ENCODE measurements around the gene CCDC152.
"Not testable (repeated sequence)": the region's sequence is repeated elsewhere in the genome, so short reads cannot be mapped to it uniquely, and the experiment has no call there.

Gene CCDC152, protein sequence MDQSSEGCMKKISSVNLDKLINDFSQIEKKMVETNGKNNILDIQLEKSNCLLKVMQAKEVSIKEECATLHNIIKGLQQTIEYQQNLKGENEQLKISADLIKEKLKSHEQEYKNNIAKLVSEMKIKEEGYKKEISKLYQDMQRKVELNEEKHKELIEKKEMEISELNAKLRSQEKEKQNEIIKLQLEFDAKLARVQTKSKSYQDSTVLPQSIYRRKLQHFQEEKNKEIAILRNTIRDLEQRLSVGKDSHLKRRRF

DNA sequence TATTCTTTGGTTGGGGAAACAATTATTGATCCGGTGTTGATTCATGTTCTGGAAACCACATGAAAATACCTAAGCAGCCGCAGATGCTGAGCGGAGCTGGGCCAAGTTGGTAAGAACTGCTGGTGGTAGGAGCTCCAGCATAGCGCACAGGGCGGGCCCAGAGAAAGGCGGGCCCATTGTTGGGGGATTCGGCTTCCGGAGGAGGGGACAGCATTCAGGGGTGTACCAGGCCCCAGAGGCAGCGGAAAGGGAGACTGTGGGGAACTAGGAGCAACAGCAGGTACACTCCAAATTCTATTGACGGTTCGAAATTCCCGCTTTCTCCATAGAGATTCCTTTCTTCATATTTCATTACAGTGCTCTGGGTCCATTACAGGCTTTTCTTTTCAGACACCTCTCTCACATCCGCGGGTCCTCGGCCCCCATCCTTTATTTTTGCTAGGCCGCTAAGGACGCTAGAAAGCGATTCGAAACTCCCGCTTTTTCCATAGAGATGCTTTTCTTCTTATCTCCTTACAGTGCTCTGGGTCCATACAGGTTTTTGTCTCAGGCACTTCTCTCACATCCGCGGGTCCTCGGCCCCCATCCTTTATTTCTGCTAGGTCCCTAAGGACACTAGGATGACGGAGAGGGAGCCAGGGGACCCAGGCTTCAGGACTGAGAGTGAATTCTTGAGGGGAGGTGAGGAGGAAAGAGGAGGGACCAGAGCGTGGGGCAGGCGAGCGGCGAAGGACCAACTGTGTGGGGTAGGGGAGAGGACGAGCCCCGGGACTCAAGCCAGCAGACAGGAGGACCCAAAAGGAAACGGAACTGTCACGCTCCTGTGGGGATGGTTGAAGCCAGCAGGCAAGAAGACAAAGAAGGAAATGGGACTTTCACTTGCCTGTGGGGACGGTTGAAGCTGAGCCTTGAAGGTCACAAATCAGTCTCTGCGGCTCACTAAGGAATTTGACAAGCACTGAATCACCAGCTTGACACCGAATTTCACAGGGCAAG, at the start of gene CCDC152:
CCDC152 (plus strand) TSS at position 213 of the 996 bp plus-strand sequence. CDS start 2,304 bp downstream, outside the sequence.
- DNase-seq = no peak

DNA sequence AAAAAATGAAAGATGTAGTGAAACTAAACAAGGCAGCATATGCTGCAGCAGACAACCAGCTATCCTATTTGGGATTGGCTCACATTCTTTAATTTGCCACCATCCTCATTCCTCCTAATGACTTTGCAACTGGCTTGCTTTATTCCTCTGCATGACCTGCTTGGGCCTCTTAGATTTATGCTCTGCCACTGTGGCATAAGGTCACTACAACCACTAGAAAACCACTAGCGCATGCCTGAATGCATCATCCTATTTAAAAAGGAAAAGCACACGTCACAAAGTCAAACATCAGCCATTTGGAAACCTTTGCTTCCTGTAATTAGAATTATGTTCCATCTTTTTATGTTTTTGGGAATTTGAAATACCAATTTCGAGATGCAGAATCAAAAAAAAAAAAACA, 40.8 kb upstream of the CCDC152 start:
- DNase-seq = no peak

DNA sequence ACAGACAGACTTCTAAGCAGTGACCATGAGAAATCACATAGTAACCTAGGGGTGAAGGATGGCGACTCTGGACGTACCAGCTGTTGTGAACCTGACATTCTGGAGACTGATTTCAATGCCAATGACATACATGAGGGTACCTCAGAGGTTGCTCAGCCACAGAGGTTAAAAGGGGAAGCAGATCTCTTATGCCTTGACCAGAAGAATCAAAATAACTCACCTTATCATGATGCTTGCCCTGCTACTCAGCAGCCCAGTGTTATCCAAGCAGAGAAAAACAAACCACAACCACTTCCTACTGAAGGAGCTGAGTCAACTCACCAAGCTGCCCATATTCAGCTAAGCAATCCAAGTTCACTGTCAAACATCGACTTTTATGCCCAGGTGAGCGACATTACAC, 38.0 kb upstream of the CCDC152 start:
- DNase-seq = no peak

DNA sequence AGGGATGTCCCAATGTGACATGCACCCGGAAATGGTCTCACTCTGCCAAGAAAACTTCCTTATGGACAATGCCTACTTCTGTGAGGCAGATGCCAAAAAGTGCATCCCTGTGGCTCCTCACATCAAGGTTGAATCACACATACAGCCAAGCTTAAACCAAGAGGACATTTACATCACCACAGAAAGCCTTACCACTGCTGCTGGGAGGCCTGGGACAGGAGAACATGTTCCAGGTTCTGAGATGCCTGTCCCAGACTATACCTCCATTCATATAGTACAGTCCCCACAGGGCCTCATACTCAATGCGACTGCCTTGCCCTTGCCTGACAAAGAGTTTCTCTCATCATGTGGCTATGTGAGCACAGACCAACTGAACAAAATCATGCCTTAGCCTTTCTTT, 37.6 kb upstream of the CCDC152 start:
- no peak for DNase-seq

DNA sequence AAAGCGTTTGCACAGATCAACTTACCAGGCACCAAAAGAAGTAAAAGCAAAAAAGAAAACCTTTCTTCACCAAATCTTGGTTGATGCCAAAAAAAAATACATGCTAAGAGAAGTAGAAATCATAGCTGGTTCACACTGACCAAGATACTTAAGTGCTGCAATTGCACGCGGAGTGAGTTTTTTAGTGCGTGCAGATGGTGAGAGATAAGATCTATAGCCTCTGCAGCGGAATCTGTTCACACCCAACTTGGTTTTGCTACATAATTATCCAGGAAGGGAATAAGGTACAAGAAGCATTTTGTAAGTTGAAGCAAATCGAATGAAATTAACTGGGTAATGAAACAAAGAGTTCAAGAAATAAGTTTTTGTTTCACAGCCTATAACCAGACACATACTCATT, 36.4 kb upstream of the CCDC152 start:
- no peak for DNase-seq

DNA sequence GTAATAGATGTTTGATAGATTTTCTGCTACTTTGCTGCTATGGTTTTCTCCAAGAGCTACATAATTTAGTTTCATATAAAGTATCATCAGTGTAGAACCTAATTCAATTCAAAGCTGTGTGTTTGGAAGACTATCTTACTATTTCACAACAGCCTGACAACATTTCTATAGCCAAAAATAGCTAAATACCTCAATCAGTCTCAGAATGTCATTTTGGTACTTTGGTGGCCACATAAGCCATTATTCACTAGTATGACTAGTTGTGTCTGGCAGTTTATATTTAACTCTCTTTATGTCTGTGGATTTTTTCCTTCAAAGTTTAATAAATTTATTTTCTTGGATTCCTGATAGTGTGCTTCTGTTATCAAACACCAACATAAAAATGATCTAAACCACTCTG, 35.1 kb upstream of the CCDC152 start:
- DNase-seq = no peak

DNA sequence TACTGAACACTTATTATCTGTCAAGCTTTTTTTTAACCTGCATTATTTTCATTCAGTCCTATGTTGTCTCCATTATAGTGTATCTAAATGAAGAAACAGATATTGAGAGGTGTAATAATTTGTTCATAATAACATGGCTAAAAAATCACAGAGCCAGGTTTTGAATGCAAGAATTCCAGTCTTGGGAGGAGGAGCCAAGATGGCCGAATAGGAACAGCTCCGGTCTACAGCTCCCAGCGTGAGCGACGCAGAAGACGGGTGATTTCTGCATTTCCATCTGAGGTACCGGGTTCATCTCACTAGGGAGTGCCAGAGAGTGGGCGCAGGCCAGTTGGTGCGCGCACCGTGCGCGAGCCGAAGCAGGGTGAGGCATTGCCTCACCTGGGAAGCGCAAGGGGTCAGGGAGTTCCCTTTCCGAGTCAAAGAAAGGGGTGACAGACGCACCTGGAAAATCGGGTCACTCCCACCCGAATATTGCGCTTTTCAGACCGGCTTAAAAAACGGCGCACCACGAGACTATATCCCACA, 22.0 kb upstream of the CCDC152 start:
- not testable (repeated sequence) for DNase-seq

DNA sequence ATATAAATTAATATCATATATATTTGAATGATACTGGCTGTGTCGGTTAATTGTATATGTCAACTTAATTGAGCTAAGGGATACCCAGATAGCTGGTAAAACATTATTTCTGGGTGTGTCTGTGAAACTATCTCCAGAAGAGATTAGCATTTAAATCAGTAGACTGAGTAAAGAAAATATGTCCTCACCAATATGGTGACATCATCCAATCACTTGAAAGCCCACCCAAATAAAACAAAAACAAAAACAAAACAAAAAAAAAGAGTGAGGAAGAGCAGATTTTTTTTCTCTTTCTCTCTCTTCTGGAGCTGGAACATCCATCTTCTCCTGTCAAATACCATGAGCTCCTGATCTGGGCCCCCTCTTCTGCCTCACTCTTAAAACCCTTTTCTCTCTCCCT, 15.7 kb upstream of the CCDC152 start:
- no peak for DNase-seq

DNA sequence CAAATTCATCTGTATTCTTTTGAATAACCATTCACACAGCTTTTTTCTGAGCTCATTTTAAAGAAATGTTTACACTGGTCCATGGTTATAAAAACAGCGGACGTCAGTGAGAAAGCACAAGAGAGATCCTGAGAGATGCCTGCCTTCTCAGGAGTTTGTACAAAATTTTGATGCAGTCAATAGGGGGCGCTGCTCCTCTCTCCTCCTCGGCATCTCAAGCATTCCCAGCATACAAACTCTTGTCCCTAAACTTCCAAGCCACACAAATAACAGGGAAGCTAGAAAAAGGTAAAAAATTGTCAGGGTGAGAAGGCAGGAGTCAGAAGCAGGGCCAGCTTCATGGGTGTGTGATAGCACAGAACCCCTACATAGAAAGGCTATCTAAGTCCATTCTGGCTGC, 11.2 kb upstream of the CCDC152 start:
- DNase-seq = no peak

DNA sequence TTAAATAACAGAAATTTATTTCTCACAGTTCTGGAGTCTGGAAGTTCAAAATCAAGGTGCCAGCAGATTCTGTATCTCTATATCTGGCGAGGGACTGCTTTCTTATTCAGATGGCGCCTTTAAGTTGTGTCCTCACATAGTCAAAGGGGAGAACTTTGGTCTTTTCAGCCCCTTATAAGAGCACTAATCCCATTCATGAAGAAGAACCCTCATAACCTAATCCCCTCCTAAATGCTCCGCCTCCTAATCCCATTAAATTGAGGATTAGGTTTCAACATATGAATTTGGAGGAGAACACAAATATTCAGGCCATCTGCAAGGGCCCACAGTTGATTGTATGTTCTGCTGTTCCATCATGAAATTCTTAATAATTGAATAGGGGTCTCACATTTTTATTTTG, 10.8 kb upstream of the CCDC152 start:
- no peak for DNase-seq

DNA sequence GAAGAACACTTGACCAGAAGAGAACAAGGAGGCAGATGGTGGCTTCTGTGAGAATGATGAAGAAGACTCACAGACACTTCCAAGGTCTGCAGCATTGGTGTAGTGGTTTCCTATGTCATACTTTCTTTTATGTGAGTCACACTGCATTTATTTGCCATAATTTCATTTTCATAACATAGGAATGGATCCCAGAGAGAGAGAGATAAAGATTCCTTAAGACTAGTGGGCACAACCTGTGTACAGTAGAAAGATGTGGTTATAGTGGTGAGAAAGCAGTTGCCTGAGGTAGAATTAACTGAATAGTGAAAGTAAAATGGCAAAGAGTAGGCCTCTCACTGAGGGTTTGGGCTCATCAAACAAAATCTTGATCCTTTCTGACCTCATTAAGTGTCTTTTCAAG, 7.6 kb upstream of the CCDC152 start:
- DNase-seq = no peak

DNA sequence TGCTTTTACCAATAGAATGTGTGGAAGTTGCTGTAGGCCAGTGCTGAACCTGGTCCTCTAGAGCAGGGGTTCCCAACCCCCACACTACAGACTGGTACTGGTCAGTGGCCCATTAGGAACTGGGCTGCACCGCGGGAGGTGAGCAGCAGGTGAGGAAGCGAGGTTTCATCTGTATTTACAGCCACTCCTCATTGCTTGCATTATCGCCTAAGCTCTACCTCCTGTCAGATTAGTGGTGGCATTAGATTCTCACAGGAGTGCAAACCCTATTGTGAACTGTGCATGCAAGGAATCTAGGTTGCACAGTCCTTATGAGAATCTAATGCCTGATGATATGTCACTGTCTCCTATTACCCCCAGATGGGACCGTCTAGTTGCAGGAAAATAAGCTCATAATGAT, 6.1 kb upstream of the CCDC152 start:
- DNase-seq = no peak

DNA sequence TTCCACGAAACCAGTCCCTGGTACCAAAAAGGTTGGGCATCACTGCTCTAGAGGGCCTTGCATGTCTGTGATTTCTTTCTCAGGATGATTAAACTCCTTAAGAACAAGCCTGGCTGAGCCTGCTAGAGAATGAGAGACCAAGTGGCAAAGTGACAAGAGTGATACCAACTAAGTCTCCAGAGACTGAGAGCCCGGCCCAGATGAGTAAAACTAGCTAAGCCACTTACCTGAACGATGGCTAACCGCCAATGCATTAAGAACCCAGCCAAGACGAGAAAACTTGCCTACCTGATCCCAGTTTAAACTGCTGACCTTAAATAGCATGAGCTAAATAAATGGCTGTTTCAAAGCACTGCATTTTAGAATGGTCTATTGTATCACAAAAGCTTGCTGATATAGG, 5.6 kb upstream of the CCDC152 start:
- DNase-seq = no peak

DNA sequence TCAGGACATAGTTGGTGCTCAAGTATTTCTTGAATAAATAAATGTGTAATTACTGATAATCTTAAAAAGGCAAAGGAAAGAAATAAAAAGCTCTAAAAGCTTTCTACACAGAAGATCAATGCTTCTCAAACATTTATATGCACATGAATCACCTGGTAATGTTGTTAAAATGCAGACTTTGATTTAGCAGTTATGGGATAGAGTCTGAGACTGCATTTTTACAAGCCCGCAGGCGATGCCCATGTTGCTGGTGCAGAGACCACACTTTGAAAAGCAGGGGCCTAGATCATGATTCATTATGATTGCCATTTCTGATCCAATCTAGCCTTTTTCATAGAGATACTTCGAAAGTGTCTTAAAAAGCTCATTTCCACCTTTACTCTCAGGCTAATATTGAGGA, 3.5 kb upstream of the CCDC152 start:
- DNase-seq = no peak

DNA sequence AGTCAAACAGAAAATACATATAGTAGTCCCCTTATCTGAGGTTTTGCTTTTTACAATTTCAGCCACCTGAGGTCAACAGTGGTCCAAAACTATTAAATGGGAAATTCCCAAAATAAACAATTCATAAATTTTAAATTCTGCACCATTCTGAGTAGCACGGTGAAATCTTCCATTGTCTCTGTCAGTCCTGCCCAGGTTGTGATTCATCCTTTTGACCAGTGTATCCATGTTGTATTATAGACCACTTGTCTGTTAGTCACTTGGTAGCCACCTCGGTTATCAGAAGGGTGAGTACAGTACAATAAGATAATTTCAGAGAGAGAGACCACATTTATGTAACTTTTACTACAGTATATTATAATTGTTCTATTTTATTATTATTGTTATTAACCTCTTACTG, 2.8 kb downstream of the CCDC152 start:
- DNase-seq = no peak

DNA sequence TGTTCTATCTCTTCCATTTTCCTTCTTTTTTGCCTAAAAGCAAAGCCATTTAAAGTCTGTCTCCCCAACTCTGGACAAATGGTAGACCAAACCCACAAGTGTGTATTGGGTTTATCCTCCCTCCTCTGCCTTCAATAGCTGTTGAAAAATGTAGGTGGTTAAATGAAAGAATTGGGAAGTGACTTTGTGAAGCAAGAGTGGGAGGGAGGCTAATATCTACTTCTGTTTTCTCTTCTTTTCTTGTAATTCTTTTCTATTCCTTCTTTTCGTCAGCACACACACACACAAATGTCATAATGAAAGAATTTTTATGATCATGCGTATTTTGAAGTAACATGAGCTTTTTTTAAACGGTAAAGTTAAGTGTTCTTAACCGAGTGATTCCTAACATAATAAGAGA, 3.8 kb downstream of the CCDC152 start:
- DNase-seq = no peak

DNA sequence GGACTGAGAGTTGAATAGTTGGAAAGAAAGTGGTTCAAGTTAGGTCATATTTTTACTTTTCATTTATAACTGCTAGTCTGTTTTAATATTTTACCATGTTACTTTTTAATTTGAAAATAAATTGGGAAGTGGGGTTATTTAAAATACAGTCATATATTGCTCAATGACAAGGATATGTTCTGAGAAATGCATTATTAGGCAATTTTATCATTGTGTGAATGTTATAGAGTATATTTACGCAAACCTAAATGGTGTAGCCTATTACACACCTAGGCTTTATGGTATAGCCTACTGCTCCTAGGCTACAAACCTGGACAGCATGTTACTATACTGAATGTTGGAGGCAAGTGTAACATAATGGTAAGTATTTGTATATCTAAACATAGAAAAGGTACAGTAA, 5.2 kb downstream of the CCDC152 start:
- DNase-seq = no peak

DNA sequence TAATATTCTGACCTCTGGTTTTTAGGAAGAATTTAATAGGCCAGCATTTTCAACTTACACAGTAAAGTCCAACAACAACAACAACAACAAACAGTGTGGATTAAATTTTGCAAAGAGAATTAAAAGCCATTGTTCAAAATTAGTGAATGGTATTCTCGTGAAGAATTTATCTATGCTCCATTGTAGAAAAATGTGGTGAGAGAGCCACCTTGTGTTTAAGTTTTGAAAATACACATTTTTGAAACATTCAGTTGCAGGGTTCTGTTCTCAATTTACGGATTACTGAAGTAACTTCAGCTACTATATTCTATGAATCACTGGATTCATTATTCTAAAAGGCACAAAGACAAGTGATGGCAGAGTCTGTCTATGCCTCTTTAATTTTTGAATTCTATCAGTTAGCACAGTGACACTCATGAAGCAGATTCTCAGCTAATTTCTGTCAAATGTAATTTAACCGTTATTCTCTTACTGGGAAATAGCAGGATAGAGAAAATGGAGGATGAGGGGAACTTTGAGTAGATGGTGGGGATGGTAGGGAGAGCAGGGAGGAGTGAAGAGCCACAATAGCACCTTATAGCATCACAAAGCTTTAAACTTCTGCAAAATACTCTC, 11.0 kb downstream of the CCDC152 start:
- no peak for DNase-seq

DNA sequence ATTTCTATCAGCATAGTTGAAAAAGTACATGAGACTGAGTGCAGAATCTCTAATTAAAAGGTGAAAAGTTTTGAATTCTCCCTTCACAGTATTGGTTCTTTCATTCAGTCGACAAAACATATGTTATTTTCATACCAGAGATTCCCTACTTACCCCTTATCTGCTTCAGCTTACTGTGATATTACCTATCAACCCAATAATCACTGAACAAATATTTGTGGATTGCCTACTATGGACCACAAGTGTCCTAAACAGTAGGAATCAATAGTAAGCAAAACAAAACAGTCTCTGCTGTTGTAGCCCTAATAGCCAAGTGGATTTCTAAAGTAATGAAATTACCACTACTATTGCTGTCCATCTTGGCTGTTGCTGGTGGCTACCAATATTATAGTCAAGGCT, 11.5 kb downstream of the CCDC152 start:
- DNase-seq = no peak

DNA sequence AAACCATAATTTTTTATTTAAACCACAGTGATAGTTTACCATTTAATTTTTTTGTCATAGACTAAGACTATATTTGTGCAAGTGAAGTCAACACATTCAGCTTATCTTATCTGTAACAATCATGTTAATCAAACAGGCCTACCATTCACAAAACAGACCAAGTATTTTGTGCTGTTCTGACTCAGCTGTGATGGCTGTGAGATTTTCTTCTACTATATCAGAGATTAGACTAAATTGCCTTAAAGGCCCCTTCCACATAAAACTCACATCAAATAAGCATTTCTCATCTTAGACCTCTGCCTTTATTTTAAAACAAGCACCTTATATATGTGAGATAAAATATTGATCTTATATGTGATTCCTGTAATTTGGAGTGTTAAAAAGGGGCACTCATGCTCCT, 13.4 kb downstream of the CCDC152 start:
- no peak for DNase-seq

DNA sequence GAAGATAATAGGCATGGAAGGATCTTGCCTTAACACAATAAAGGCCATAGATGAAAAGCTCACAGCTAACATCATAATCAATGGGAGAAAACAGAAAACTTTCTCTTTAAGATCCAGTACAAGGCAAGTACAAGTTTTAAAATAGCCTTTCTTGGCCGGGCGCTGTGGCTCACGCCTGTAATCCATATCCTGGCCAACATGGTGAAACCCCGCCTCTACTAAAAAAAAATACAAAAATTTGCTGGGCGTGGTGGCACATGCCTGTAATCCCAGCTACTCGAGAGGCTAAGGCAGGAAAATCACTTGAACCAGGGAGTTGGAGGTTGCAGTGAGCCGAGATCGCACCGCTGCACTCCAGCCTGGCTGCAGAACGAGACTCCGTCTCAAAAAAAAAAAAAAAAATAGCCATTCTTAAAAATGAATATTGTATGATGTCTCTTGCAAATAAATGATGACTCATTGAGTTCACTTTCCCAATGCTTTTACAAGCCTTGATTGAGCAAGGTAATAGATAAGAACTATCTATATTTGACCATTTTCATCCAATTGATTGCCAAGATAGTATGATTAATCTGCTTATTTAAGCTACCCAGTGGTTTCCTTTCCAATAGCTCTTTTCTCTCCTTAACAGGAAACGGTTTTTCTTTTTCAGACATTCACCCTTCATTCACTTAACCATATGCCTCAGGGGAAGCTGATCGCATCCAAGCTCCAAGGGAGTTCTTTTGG, 15.8 kb downstream of the CCDC152 start:
- no peak for DNase-seq

DNA sequence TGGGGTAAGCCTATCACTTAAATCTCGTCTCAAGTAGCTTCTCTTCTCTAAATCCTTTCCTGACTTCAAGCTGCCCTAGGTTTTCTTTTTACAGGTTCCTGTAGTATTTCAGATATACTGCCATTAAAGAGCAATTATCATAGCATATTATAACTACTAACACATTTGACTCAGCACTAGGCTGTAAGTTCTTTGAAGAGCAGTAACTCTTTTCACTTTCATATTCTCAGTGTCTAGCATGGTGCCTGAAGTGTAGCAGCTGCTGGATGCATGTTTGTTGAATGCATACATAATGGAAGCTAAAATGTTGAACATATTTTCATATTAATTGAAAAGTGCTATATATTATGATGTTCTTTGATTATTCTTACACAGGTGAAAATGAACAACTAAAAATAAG, 22.5 kb downstream of the CCDC152 start:
- no peak for DNase-seq

DNA sequence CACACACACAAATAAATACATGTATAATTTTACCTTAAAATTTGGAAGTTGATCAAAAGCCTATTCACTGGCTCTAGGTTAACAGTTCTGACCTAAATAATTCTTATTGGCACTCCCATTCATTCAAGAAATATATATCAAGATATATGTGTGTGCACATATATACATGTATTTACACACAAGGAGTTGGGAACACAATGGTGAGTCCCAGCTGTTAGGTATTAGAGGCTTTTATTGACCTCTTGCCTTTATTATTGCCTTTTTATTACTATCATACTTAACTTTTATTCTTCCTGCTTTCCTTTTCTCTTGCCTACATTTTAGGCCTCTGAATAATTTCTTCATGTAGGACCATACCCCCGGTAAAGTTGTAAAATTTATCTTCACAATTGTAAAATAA, 25.0 kb downstream of the CCDC152 start:
- no peak for DNase-seq

Data from NCI-H1048 (cell line).